HCT116 (cell line): ENCODE measurements around the gene CCL21.

Experiments used
- CTCF ChIP-seq, 3 experiments: fragments of 200-600 bp in 1 of 3; sonication (generic) in 1 of 3; IDR thresholded peaks in 2 of 3; conservative IDR thresholded peaks in 1 of 3; 2 replicates each; pipeline ENCODE4 v1.5.1; 2012 to 2017; ENCODE audit warnings: low read depth in 2 of 3, low read length in 2 of 3, antibody characterized with exemption in 1 of 3, borderline replicate concordance in 1 of 3, control low read depth in 1 of 3, mild to moderate bottlenecking in 1 of 3, mixed read lengths in 1 of 3, mixed run types in 1 of 3, moderate library complexity in 1 of 3; ENCODE audit not compliant: insufficient read depth in 1 of 3
- EZH2 ChIP-seq: fragments of 200-600 bp; sonication (generic); IDR thresholded peaks from 2 replicates; pipeline ENCODE4 v1.6.1; 2017; ENCODE audit warnings: antibody characterized with exemption, mixed run types
- EZH2phosphoT487 ChIP-seq: fragments of 200-600 bp; IDR thresholded peaks from 2 replicates; pipeline ENCODE4 v1.6.1; 2018; ENCODE audit warnings: antibody characterized with exemption, borderline replicate concordance
- FOSL1 ChIP-seq: IDR thresholded peaks from 2 replicates; pipeline ENCODE4 v1.6.1; 2012; ENCODE audit warnings: low read depth
- POLR2A ChIP-seq: IDR thresholded peaks from 2 replicates; pipeline ENCODE4 v1.7.0; 2011; ENCODE audit warnings: borderline replicate concordance; ENCODE audit not compliant: insufficient read depth, insufficient read length; ENCODE audit errors: extremely low read depth
- POLR2AphosphoS5 ChIP-seq: IDR thresholded peaks from 2 replicates; pipeline ENCODE4 v1.6.1; 2011; ENCODE audit warnings: mild to moderate bottlenecking, low read depth, low read length, moderate library complexity
- TCF7L2 ChIP-seq: IDR thresholded peaks from 2 replicates; pipeline ENCODE4 v1.7.0; 2011; ENCODE audit warnings: borderline replicate concordance, inconsistent platforms; ENCODE audit not compliant: insufficient read depth, insufficient read length; ENCODE audit errors: extremely low read depth
- ZNF274 ChIP-seq: fragments of 200-500 bp; sonication (Bioruptor generic); IDR thresholded peaks from 2 replicates; pipeline ENCODE4 v1.6.1; 2014; ENCODE audit warnings: mild to moderate bottlenecking, low read depth, low read length, inconsistent platforms

- no peak for TF ChIP-seq CTCF (IDR thresholded peaks at IDR 0.05 in 2 of 3, conservative IDR thresholded peaks at IDR 0.05 in 1 of 3; ENCODE audit: borderline replicate concordance in 1 of 3, insufficient read depth in 1 of 3, low read depth in 2 of 3, low read length in 2 of 3)
- no peak for TF ChIP-seq EZH2phosphoT487
- no peak for TF ChIP-seq TCF7L2
- no peak for TF ChIP-seq POLR2AphosphoS5
- TF ChIP-seq FOSL1: no peak
- TF ChIP-seq EZH2: no peak
- TF ChIP-seq ZNF274: no peak
- no peak for TF ChIP-seq POLR2A
Observed at GRCh38 chr9:34689116-34689470, 20.8 kb downstream of the CCL21 start.
